Spinal cord (tissue), 10 donors: ENCODE data around the gene ZNF662. TPM values are rescaled to one million over a fixed set of nuclear protein-coding genes. Genes with fewer than 3 reads are reported as not detected.

ENCODE experiments used
- DNase-seq, 6 donors: peaks; one replicate each; pipeline versions ENCODE4 v3.0.0 to v3.0.0-alpha.2; 2013 to 2015; ENCODE audit warnings: low spot score in 6 of 6, low read depth in 4 of 6
- H3K27ac ChIP-seq: one replicate; pipeline ENCODE4 v1.5.1; 2013; ENCODE audit warnings: low read depth, low read length, control low read depth
- H3K27me3 ChIP-seq: one replicate; pipeline ENCODE4 v1.6.1; 2013; ENCODE audit warnings: low read length; ENCODE audit not compliant: control insufficient read depth, insufficient read depth
- H3K36me3 ChIP-seq: one replicate; pipeline ENCODE4 v1.6.1; 2013; ENCODE audit warnings: low read length; ENCODE audit not compliant: control insufficient read depth, insufficient read depth
- H3K4me1 ChIP-seq: one replicate; pipeline ENCODE4 v1.6.1; 2013; ENCODE audit warnings: low read length; ENCODE audit not compliant: control insufficient read depth, insufficient read depth
- H3K4me3 ChIP-seq: one replicate; pipeline ENCODE4 v1.5.1; 2013; ENCODE audit warnings: low read depth, low read length, control low read depth
- H3K9me3 ChIP-seq: one replicate; pipeline ENCODE4 v1.6.1; 2013; ENCODE audit warnings: low read length; ENCODE audit not compliant: control insufficient read depth, insufficient read depth
- WGBS: methylation state at CpG from one replicate; pipeline ENCODE4 v1.1.5; 2013; ENCODE audit warnings: missing lambda C conversion rate; ENCODE audit not compliant: insufficient coverage; 5-methylcytosine and 5-hydroxymethylcytosine counted together
- polyA plus RNA-seq, 2 donors: library from polyadenylated mRNA; unstranded; fragments of 120-200 nt; gene quantifications; one replicate each; pipeline ENCODE4 v1.2.1, GENCODE V29; 2013; ENCODE audit not compliant: insufficient read length in 2 of 2
- total RNA-seq, 2 donors: library from RNA; depleted of rRNA in 1 of 2; stranded (reverse); fragments of 120-200 nt in 1 of 2; fragments of >200 nt in 1 of 2; gene quantifications; one replicate each; pipeline versions ENCODE4 v1.2.3 to v1.2.4, GENCODE V29; 2013 to 2014
- donor health status: healthy.

The ZNF662 gene
- total and polyA plus RNA-seq, 4 donors: 15.8 to 27.5 (median 25.0) TPM

DNA sequence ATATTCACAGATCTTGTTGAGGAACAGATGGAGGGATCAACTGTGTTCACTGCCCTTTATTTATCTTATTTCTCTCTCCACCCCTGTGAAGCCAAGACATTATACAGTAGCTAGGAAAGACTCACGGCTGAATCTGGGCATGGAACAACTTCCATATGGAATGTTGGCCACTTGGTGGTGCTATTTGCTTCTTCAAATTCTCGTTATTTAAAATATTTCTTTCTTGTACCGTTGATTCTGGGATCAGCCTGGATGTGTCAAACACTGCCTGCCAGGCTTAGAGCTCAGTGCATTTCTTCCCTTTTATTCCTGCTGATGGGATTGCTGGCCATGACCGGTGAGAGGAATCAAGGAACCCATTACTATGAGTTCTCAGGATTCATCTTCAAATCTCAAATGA, 55.7 kb downstream of the ZNF662 start:
- DNase-seq: peak; percentile 56 to 95 (median 66)
- H3K4me3 ChIP-seq: no peak overlapping the region
- H3K36me3 ChIP-seq: no peaks in the 10 kb centered on the region
- 0% methylated on average over 2 of the region's 4 CpGs for WGBS
- H3K9me3 ChIP-seq: no peaks in the 10 kb centered on the region
- H3K4me1 ChIP-seq: no peaks in the 10 kb centered on the region
- no peaks in the 10 kb centered on the region for H3K27me3 ChIP-seq
- H3K27ac ChIP-seq: no peak overlapping the region

DNA sequence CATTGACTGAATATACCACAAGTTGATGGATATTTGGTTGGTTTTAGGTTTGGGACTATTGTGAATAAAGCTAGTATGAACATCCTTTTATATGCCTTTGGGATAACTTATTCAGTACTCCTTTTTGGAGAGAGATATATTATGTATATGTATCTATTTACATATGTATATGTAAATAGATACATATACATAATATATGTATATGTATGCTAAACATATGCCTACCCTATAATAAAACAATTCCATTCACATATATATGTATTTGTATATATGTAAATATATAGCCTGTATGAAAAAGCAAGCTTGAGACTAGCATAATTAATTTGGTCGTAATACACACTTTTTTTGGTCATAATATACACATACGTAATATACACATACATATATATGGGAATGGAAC, 57.3 kb downstream of the ZNF662 start:
- Histone ChIP-seq H3K27ac (no peak overlapping the region), H3K4me3 (no peak overlapping the region), H3K4me1 (no peaks in the 10 kb centered on the region), H3K27me3 (no peaks in the 10 kb centered on the region), H3K9me3 (no peaks in the 10 kb centered on the region), H3K36me3 (no peaks in the 10 kb centered on the region)
- DNase-seq: no peak
- WGBS: no CpG with 5 or more reads among the region's 2 CpGs

- WGBS: no CpG with 5 or more reads among the region's 4 CpGs
- no peak overlapping the region for H3K27ac ChIP-seq
- H3K36me3 ChIP-seq: no peaks in the 10 kb centered on the region
- no peaks in the 10 kb centered on the region for H3K27me3 ChIP-seq
- H3K4me1 ChIP-seq: no peaks in the 10 kb centered on the region
- H3K9me3 ChIP-seq: no peaks in the 10 kb centered on the region
- no peak for DNase-seq
- no peak overlapping the region for H3K4me3 ChIP-seq
These were observed 58.3 kb downstream of the ZNF662 start for GRCh38 chr3:42964266-42964665.

Other genes with a start within 250 kb of the ZNF662 start
- gene KLHL40, start 220.6 kb upstream of the ZNF662 start, total RNA-seq: under 1 TPM in 1 of 2 donors, not detected in 1; 0.11 TPM
- gene KLHL40, start 220.6 kb upstream of the ZNF662 start, polyA plus RNA-seq: under 1 TPM; 0.21 to 0.38 TPM
- gene HHATL, start 203.3 kb upstream of the ZNF662 start, total RNA-seq: 1 to 10 TPM; 2.1 TPM
- gene HHATL, start 203.3 kb upstream of the ZNF662 start, polyA plus RNA-seq: 1 to 10 TPM; 5.0 to 7.2 TPM
- 10 to 100 TPM in 1 of 2 donors, 1 to 10 TPM in 1; 2.7 to 15.0 TPM for gene CCDC13, start 132.9 kb upstream of the ZNF662 start, total RNA-seq
- gene CCDC13, start 132.9 kb upstream of the ZNF662 start, polyA plus RNA-seq: 1 to 10 TPM; 5.9 to 6.3 TPM
- 100 to 1,000 TPM; 136 to 200 TPM for gene HIGD1A, start 101.7 kb upstream of the ZNF662 start, total RNA-seq
- gene HIGD1A, start 101.7 kb upstream of the ZNF662 start, polyA plus RNA-seq: 100 to 1,000 TPM; 163 to 194 TPM
- gene ACKR2, start 96.7 kb upstream of the ZNF662 start, total RNA-seq: 1 to 10 TPM; 1.3 to 2.5 TPM
- gene ACKR2, start 96.7 kb upstream of the ZNF662 start, polyA plus RNA-seq: under 1 TPM; 0.65 to 0.98 TPM
- not detected for gene CYP8B1, start 30.3 kb upstream of the ZNF662 start, total RNA-seq
- under 1 TPM; 0.08 to 0.09 TPM for gene CYP8B1, start 30.3 kb upstream of the ZNF662 start, polyA plus RNA-seq
- 10 to 100 TPM; 22.5 to 40.1 TPM for gene GASK1A, start 73.2 kb downstream of the ZNF662 start, total RNA-seq
- 10 to 100 TPM in 1 of 2 donors, 1 to 10 TPM in 1; 5.2 to 10.2 TPM for gene GASK1A, start 73.2 kb downstream of the ZNF662 start, polyA plus RNA-seq
- 10 to 100 TPM; 21.0 to 34.3 TPM for gene POMGNT2, start 199.9 kb downstream of the ZNF662 start, total RNA-seq
- 10 to 100 TPM; 43.2 to 44.4 TPM for gene POMGNT2, start 199.9 kb downstream of the ZNF662 start, polyA plus RNA-seq